Measurements from ENCODE around the gene DVL2. TPM values are rescaled to one million over a fixed set of nuclear protein-coding genes. Genes with fewer than 3 reads are reported as not detected.

The DVL2 gene
- total RNA-seq, 1 experiment from 2014 or later, result 82.9 TPM

GRCh38 chr17:7207120-7208001, 27.0 kb downstream of the DVL2 start:
- Histone ChIP-seq H3K4me2 (ENCODE audit: insufficient read depth, insufficient read length, low read length) (peak overlapping the region; percentile 57), H3K79me2 (ENCODE audit: insufficient read depth, low read length) (peaks cover 3% of the 10 kb centered on the region; the same call in 1 of the 2 replicates)
- no peaks in the 10 kb centered on the region for H3K9me3 Mint-ChIP-seq

More at GRCh38 chr17:7207120-7208001, 27.0 kb downstream of the DVL2 start:
- Histone ChIP-seq H3K23me2 (ENCODE audit: insufficient read length, low read depth, low read length, poor library complexity, severe bottlenecking) (peaks cover 10% of the 10 kb centered on the region), H2AFZ (ENCODE audit: low read length) (no peak overlapping the region), H2BK120ac (ENCODE audit: low read depth, low read length, poor library complexity, severe bottlenecking) (no peak overlapping the region), H3K9me3 (ENCODE audit: control insufficient read depth, low read depth, low read length) (no peaks in the 10 kb centered on the region), H4K20me1 (ENCODE audit: control insufficient read depth, insufficient read depth, insufficient read length) (no peaks in the 10 kb centered on the region), H3K18ac (ENCODE audit: insufficient read length, low read depth, low read length) (peak overlapping the region; percentile 29), H2BK20ac (ENCODE audit: low read depth, low read length, poor library complexity, severe bottlenecking) (no peak overlapping the region), H3K27ac (ENCODE audit: insufficient read length, low read depth, low read length) (no peak overlapping the region), H3K56ac (ENCODE audit: insufficient read length, low read depth, low read length) (no peak overlapping the region), H3K4me1 (ENCODE audit: insufficient read depth, low read length) (peaks cover 12% of the 10 kb centered on the region; the same call in 1 of the 2 replicates), H3K23ac (ENCODE audit: insufficient read length, low read depth, low read length) (no peak overlapping the region), H3K14ac (ENCODE audit: insufficient read depth, low read length) (peak overlapping the region; percentile 3; the same call in 1 of the 2 replicates), H2AK5ac (ENCODE audit: insufficient read length, low read length) (no peak overlapping the region), H4K5ac (ENCODE audit: insufficient read length, low read depth, low read length) (no peak overlapping the region), H3K9ac (ENCODE audit: extremely low read depth, insufficient read length, low read length) (no peak overlapping the region), H2BK12ac (ENCODE audit: insufficient read length, low read depth, low read length) (no peak overlapping the region), H3K79me1 (ENCODE audit: insufficient read depth, low read depth, low read length, poor library complexity, severe bottlenecking) (peaks cover 2% of the 10 kb centered on the region), H3K4ac (ENCODE audit: low read depth, low read length) (no peak overlapping the region), H3K27me3 (ENCODE audit: insufficient read depth, low read length) (no peaks in the 10 kb centered on the region), H2BK15ac (ENCODE audit: low read depth, low read length) (no peak overlapping the region), H4K8ac (replicated peaks; ENCODE audit: insufficient read length, low read depth, low read length) (no peak overlapping the region), H3T11ph (ENCODE audit: low read length) (no peak overlapping the region), H4K91ac (ENCODE audit: insufficient read length, low read depth, low read length) (no peak overlapping the region), H2BK5ac (ENCODE audit: insufficient read length, low read length) (no peak overlapping the region)
- Mint-ChIP-seq H3K36me3 (ENCODE audit: insufficient read depth in 1 of 3, low read depth in 3 of 3) (peaks cover 10 to 19% (median 14%) of the 10 kb centered on the region in 3 experiments; a peak in 6 of 7 replicates), H3K27me3 (ENCODE audit: low read depth) (no peaks in the 10 kb centered on the region; the same call in none of the 2 replicates), H3K27ac (peak overlapping the region; percentile 78 to 83 (median 79); a peak in 4 of 7 replicates), H3K4me1 (peaks cover 44 to 70% of the 10 kb centered on the region in 2 experiments), H3K4me3 (peak overlapping the region; percentile 43 to 83)
- DNase-seq, result peak; percentile 36
- TF ChIP-seq CTCF (conservative IDR thresholded peaks at IDR 0.05), result no peak
- WGBS (ENCODE audit: extremely low coverage, insufficient read length, low lambda C conversion rate), result no CpG with 5 or more reads among the region's 24 CpGs

Data from H9 (cell line).